GM18511 (cell line): ENCODE data around the gene APLP2.

Source experiments
- ATAC-seq: cut with Tn5 transposase; IDR thresholded peaks from one replicate; pipeline ENCODE4 v1.9.1; 2021; ENCODE audit warnings: mild to moderate bottlenecking, moderate library complexity; ENCODE audit not compliant: unreplicated experiment

The APLP2 gene

DNA sequence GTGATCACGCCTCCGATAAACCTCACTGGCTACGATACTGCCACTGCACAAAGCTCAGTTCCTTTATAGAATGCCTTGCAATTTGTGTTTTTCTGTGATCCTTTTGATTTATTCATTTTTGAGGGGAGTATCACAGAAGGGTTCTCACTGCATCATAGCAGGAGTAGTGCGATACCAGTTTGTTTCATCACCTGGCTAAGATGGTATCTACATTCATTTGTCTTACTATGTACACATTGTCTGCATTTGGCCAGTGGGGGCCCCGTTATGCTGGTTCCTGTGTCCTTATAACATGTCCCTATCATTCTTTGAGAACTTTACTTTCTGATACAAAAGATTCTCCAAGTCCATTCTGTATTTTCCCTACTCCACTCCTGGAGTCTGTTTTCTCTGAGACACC lies 44.6 kb downstream of the APLP2 start:
- no peak for ATAC-seq

DNA sequence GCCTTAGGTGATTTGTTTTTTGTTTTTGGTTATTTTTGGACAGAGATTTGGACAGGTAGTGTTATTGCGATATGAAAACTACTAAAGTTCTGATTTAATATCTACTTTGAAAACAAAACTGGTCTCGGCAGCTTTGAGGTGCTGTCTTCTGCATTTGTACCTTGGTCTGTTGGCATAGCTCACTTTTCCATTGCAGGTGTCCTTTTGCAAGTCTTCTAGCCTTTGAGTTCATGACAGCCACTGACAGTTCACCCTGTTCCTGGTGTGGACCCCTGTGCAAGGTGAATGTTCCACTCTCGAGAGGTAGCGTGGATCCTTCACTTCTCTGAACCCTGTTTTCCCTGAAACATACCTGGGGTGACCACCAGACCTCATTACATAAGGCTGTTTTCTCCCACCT lies 45.0 kb downstream of the APLP2 start:
- no peak for ATAC-seq

DNA sequence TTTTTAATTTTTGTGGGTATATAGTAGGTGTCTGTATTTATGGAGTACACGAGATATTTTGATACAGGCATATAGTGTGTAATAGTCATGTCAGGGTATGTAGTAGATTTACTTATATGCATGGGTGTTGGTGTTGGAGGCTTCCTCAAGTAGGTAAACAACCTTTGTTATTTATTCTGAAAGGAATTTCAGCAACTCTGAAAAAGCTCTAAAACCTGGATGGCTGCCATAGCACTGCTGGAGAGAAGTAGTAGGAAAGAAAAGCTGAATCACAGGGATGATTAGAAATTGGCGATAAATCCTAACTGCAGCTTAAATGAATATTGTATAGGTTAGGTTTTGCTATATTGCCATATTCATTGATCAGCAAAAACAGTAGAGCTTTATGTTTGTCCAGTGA lies 45.5 kb downstream of the APLP2 start:
- no peak for ATAC-seq

DNA sequence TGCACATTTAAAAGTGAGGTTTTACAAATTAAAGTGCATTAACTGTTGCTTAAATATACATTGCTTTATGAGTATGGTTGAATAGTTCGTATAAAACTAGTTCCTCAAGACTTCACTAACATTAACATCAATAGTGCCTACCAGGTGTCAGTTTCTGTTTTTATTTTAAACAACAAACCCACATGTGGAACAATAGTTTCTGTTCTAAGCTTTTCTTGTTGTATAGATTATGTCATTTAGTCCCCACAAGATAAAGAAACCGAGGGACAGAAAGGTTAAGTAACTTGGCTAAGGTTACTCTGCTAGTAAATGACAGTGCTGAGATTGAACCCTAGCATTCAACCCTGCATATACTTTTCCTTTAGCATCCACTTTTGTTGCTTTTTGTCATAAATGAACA lies 48.5 kb downstream of the APLP2 start:
- peak; percentile 92 for ATAC-seq

DNA sequence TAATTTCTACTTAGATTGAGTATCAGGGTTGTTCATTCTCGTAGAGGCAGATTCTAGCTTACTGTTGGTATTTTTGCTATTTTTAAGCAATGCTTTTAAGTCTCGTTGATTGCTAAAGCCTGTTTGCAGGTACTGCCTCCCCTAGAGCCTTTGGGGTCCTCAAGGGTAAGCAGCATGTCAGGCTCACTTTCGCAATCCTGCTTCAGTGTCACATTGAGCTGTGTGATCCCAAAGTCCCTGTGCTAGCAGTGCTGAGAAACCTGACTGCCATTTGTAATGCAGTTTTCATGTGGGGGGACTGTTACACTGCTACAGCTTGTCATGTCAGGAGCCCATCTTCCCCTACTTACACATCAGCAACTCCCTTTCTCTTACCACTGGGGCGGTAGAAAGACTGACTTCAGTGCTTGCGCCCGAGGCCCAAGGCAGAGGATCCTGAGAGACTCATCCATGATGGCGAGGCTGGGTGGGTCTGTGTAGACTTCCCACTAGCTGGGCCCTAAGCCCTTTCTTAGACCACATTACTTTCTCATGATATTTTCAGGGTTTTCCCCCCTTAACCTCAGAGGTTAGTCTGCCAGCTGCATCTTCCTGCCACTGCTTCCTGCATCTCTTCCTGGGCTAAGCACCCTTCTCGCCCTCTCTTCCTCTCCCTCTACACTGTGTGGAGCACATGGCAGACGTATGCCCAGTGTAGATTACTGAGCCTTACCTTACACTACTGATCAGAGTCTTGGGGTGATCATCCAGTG lies 49.1 kb downstream of the APLP2 start:
- peak; percentile 61 for ATAC-seq

DNA sequence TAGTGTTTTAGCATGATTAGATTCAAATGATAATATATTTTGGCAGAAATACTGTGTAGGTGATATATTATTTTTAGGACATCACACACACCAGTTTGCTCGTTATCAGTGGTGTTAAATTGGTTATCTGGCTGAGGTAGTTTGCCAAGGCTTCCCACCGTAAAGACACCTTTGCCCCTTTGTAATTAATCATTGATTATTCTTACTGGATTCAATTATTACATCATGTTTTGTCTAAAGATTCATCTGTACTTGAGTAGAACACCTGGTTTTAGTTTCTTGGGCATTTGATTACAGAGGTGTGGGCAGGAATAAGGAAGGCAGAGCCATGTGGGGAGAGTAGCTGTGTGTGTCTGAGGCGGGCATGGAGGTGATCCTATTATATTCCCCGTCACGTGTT lies 50.4 kb downstream of the APLP2 start:
- no peak for ATAC-seq

DNA sequence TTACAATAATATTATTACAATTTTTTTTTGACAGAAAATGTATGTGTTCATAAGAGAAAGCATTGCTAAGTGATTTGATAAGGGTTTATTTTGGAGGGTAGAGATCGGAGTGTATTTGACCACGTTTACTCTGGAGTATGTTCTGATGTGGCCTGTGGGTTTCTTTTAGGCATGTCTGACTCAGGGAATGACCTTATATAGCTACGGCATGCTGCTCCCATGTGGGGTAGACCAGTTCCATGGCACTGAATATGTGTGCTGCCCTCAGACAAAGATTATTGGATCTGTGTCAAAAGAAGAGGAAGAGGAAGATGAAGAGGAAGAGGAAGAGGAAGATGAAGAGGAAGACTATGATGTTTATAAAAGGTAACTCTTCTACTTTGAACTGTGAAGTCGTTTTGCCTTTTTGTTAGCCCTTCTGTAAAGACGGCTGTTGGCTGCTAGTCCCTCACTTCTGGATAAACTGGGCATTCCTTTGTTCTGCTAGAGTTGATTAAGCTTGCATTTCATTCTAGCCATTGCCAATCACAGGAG lies 51.8 kb downstream of the APLP2 start:
- no peak for ATAC-seq

DNA sequence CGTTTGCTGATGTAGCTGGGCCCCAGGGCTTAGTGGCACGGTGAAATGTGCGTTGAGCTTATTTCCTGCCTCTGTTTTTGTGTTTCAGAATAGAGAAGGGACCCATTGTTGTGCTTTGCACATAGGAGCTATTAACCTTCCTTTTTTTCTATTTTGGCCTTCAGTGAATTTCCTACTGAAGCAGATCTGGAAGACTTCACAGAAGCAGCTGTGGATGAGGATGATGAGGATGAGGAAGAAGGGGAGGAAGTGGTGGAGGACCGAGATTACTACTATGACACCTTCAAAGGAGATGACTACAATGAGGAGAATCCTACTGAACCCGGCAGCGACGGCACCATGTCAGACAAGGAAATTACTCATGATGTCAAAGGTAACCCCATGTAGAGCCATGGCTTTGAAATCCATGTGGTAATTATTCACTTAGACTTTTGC lies 52.5 kb downstream of the APLP2 start:
- no peak for ATAC-seq

DNA sequence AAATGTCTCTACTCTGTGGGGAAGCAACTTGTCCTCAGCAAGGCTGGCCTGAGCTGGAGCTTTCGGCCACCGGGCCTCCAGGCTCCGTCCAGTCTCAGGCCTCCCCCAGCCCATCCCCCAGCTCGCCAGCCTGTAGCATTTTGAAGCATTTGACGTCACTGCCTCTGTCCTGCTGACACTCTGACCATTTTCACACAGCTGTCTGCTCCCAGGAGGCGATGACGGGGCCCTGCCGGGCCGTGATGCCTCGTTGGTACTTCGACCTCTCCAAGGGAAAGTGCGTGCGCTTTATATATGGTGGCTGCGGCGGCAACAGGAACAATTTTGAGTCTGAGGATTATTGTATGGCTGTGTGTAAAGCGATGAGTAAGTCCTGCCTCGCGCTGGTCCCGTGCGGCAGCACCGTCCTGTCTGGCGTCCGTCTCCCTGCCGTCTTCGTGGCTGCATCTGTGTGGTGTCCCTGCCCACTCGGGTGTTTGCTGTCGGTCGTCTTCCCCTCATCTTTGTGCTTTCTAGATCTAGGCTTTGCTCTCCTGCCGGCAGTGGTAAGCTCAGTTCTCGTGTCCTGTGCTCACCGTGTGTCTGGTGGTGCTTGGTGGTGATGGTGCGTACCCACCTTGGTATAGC lies 53.8 kb downstream of the APLP2 start:
- ATAC-seq: no peak

DNA sequence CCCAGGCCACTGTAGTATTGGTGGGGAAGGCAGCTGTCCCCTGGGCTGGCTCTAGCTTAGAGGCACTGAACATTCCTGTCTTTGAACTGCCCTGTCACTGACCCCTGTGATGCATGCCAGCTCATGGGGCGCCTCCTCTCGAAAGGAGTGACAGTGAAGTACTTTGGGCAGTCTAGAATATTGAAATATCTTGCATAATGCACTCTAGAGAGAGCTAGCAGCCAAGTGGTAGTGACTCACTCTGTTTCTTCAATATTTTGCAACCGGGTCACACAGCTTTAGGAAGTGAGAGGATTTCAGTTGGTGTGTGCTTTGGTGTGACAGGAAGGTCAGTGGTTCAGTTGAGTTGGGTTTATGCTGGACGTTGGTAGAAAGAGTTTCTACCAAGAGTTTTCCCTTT lies 54.4 kb downstream of the APLP2 start:
- ATAC-seq: no peak

DNA sequence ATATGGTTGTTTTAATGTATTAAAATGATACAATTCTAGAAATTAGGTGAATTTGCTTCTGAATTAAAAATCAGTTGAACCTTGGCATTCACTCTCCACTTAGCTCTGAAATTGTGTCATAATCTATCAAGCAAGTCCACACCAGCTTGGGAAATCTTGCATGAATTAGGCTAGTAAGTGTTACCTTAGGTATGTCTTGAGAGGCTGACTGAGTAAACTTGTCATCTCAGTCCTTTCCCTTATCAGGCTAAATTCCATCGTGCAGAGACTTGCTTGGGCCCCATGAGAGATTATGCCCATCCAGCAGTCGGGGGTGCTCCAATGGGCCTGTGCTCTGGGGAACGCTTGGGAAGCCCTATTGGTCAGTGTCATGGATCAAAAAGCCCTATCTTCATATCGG lies 55.9 kb downstream of the APLP2 start:
- ATAC-seq: no peak

DNA sequence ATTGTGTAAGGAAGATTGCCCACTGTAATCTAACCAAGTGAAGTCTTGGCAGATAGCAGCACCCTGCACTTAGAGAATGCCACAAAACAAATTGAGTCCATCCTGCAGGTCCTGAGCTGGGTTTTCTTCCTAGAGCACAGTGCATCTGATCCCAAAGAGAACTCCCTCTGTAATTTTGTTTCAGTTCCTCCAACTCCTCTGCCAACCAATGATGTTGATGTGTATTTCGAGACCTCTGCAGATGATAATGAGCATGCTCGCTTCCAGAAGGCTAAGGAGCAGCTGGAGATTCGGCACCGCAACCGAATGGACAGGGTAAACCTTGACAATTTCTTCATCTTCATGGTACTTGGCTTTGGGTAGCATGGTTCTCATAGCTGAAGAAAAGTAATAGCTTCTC lies 56.8 kb downstream of the APLP2 start:
- ATAC-seq: no peak

DNA sequence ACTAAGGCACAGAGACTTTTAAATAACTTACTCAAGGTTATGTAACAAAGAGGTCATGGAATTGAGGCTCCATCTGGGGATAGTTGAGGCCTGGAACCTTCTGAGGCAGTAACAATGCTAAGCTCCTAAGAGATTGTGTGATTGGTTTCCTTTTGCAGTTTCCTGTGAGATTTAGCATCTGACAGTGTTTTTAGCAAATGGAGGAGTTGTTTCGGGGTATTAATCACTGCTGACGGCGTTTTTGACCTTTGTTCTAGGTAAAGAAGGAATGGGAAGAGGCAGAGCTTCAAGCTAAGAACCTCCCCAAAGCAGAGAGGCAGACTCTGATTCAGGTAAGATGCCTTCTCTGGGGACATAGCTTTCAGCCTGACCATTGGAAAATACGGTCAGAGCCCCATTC lies 57.8 kb downstream of the APLP2 start:
- no peak for ATAC-seq

DNA sequence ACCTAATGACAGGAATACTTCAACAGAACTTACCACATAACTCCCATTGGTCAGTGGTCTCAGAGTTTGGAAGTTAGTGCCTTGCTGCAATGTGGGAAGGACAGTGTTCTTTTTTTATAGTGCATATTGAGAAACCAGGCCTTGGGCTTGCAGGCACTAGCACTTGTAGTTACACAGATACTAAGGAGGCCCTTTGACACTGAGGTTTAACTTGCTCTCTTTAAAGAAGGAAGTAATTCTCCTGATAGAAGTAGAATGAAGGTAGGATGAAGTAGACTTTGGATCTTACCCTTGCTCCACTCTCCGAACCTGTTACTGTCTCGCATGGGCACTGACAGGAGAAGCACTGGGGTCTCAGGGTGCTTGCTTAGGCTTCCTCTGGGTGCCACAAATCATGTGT lies 58.9 kb downstream of the APLP2 start:
- ATAC-seq: no peak

DNA sequence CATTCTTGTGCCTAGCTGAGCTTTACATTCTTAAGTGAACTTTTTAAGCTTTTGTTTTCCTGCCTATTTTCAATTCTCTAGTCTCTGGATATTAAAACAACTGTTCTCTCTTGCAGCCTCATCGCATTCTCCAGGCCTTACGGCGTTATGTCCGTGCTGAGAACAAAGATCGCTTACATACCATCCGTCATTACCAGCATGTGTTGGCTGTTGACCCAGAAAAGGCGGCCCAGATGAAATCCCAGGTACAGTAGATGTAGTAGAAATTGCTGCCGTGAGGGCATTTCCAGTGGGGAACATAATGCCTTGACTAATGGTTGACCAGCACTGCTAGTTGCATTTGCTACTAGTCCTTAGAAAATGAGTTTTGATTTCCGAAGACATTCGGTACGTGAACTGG lies 60.2 kb downstream of the APLP2 start:
- ATAC-seq: no peak

DNA sequence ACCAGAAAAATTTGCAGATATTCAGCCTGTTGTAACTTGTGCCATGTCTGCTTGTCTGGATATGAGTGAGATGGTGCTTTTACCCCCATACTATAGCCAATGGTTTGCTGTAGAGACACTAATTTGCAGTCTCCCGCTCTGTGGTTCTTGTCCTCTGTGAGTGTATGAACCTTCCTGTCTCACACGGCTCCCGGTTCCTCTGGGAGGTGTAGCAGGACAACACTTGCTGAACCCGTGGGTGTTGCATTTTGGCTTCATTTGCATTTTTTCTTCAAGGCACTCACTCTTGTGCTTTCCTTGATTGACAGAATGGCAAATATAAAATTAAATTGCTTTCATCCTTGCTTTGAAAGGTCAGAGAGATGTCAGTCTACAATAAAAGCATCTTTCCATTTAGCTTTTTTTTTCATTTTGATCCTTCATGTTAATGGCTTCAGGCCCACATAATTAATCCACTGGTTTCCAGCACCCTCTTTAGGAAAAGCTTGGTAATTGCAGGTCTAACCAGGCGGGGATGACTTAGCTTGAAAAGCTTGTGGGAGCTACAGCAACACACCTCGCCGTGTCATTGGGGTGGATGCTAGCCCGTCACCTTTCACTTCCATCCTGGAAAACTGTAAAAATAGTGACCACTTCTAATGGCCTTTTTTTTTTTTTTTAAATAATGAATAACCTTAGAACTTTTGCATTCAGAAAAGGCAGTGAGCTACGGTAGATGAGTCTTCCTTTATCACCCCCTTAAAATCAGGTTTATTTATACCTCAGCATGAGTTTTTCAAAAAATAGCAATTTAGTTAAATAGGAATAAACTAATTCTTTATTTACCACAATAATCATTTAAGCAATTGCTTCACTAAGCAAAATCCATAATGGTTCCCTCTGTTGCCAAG lies 62.5 kb downstream of the APLP2 start:
- ATAC-seq: peak; percentile 88

DNA sequence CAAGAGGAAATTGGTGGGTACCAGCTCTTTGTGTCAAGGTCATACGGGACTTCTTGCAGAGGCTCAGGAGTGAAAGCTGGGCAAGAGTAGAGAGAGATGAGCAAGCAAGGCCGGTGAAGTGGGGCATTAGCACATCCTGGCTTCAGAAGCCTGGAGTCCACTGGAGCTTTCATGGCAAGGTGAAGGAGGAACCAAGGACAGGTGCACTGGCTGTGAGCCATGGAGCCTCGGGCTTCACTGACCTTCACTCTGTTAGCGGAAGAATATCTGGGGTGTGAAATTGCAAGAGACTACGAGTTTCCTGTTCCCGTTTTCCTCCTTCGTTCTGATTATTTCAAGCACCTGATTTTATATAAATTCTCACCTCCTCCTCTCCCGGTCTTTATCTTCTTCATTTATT lies 64.0 kb downstream of the APLP2 start:
- ATAC-seq: no peak

DNA sequence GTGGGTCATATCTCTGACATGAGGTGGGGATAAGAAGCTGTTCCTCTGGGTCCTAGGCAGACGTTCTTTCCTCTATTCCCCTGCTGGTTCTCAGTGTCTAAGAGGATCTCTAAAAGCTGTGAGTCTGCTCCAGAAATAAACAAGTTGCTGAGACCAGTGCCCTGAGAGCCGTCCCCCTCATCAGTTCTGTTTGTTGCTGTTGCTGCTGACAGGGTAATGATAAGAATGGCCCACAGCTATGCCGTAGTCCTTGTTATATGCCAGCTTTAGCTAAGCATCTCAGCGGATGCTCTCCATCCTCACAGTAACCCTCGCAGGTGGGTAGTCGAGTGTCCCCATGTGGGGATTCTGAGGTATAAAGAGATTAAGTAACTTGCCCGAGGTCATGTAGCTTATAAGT lies 66.4 kb downstream of the APLP2 start:
- no peak for ATAC-seq

DNA sequence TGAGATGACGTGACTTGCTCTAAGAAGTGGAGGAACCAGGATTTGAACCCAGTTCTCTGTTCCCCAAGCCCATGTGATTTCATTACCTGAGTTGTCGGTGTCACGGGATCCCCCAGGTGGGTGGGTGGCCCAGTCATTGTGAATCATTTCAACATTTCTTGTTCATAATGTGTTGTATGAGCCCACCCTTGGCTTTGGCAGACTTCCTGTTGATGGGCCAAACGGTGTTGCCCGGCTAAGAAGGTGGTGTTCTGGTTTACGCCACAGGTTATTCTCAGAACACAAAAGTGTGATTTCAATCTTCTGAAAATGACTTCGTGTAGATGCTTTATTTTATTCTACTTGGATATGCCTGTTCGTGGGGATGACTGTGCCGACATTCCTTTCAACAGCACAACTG lies 68.3 kb downstream of the APLP2 start:
- ATAC-seq: no peak

DNA sequence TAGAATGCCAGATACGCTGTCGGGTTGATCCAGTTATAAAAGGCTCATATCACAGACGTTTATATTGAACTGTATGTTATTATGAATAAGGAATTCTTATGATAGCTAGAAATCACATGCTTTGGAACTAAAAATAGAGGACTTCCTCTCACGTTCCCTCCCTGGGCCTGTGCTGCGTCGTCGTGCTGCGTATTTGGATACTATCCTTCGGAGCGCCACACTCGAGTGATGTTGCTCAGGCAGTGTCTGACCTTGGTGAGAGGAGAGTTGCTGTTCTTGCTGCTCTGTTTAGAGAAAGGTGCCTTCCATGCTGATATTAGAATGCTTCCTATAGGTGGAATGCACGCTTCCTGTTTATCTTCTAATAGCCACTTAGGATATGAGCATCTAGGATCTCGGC lies 69.7 kb downstream of the APLP2 start:
- ATAC-seq: no peak

DNA sequence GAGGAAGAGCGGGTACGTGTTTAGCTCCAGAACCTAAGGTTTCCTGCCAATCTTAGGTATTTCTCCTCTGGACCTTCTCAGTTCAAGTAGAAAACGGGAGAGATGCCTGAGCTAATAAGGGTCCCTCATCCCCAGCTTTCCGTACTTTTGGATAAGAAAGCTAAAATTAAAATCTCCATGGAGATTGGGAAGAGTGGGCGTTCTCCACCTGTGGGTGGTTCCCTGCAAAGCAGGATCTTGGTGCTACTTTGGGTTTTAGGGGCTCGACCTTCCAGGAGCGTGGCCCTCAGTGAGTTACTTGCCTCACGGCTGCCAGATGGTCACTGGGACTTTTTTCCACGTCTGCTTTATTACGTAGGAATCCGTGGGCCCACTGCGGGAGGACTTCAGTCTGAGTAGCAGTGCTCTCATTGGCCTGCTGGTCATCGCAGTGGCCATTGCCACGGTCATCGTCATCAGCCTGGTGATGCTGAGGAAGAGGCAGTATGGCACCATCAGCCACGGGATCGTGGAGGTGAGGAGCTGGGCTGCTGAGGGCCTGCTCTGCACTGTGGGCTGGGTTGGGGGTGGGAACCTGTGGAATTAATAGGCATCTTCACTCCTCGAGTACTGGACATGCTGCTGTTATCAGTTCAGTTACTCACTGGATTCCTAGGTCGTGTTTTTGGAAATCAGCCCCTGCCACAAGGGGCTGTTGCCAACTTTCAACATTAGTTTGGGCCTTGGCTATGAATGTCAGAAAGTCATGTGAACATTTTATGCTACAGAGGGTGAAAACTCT lies 72.1 kb downstream of the APLP2 start:
- no peak for ATAC-seq
